GM23338 (cell line): Measurements from ENCODE around the gene TULP3.

Experiments
- CREB1 ChIP-seq: fragments of 250-450 bp; sonication (Bioruptor Pico); IDR thresholded peaks from 2 replicates; pipeline ENCODE4 v1.5.0; 2020; ENCODE audit warnings: low read depth, mild to moderate bottlenecking, moderate library complexity
- CTCF ChIP-seq, 2 experiments: fragments of 200-600 bp in 1 of 2; sonication (generic) in 1 of 2; conservative IDR thresholded peaks; 2 replicates each; pipeline versions ENCODE4 v1.5.1 to v1.6.1; 2016 to 2017; ENCODE audit warnings: antibody characterized with exemption in 2 of 2, low read depth in 2 of 2, mild to moderate bottlenecking in 2 of 2, moderate library complexity in 1 of 2
- ETS1 ChIP-seq: IDR thresholded peaks from 2 replicates; pipeline ENCODE4 v1.6.1; 2016; ENCODE audit warnings: antibody characterized with exemption
- EZH2 ChIP-seq: fragments of 200-600 bp; sonication (generic); IDR thresholded peaks from one replicate; pipeline ENCODE4 v1.8.0; 2017; ENCODE audit warnings: antibody characterized with exemption, mild to moderate bottlenecking, low read depth; ENCODE audit not compliant: unreplicated experiment
- EZH2phosphoT487 ChIP-seq: fragments of 200-600 bp; sonication (generic); IDR thresholded peaks from one replicate; pipeline ENCODE4 v1.8.1; 2018; ENCODE audit warnings: antibody characterized with exemption; ENCODE audit not compliant: unreplicated experiment
- JUNB ChIP-seq: IDR thresholded peaks from one replicate; pipeline ENCODE4 v1.6.1; 2016; ENCODE audit warnings: antibody characterized with exemption; ENCODE audit not compliant: unreplicated experiment
- NANOG ChIP-seq: IDR thresholded peaks from 2 replicates; pipeline ENCODE4 v1.6.1; 2016; ENCODE audit warnings: antibody characterized with exemption, borderline replicate concordance
- POLR2AphosphoS5 ChIP-seq: IDR thresholded peaks from 2 replicates; pipeline ENCODE4 v1.6.1; 2016; ENCODE audit warnings: antibody characterized with exemption, low read depth
- REST ChIP-seq: IDR thresholded peaks from one replicate; pipeline ENCODE4 v1.6.1; 2018; ENCODE audit warnings: antibody characterized with exemption; ENCODE audit not compliant: unreplicated experiment
- STAT1 ChIP-seq: IDR thresholded peaks from one replicate; pipeline ENCODE4 v1.6.1; 2016; ENCODE audit warnings: antibody characterized with exemption; ENCODE audit not compliant: unreplicated experiment

- no peak for TF ChIP-seq CTCF (conservative IDR thresholded peaks at IDR 0.05; ENCODE audit: low read depth in 2 of 2)
- no peak for TF ChIP-seq POLR2AphosphoS5
- no peak for TF ChIP-seq CREB1 (CRISPR knock-in tag)
- TF ChIP-seq REST = no peak
- TF ChIP-seq EZH2 = no peak
- no peak for TF ChIP-seq STAT1
- TF ChIP-seq EZH2phosphoT487 = no peak
- no peak for TF ChIP-seq JUNB
- no peak for TF ChIP-seq NANOG
- TF ChIP-seq ETS1 = no peak
These were observed 77.0 kb downstream of the TULP3 start for GRCh38 chr12:2967651-2968050.
